AG04449 (cell line): ENCODE measurements around the gene PDE1C.

Experiments
- CTCF ChIA-PET: fragments of 350-600 bp; formaldehyde crosslinking; extraction: SDS; loops from one replicate; lab custom pipeline; 2021; ENCODE audit warnings: antibody characterized with exemption; lab: Yijun Ruan, JAX
- POLR2A ChIA-PET: fragments of 400-600, 350-600 bp; formaldehyde crosslinking; extraction: SDS; loops from one replicate; lab custom pipeline; 2020; ENCODE audit warnings: antibody characterized with exemption, inconsistent platforms; lab: Yijun Ruan, JAX
- DNase-seq: peaks from one replicate; pipeline ENCODE4 v3.0.0-alpha.2; 2010; ENCODE audit warnings: low read depth, low spot score
- H3K4me3 ChIP-seq: 2 replicates; pipeline ENCODE4 v1.5.1; 2011; ENCODE audit warnings: low read depth, mild to moderate bottlenecking, control low read depth, low read length
- TF ChIP-seq, protein P1 (sequence below): IDR thresholded peaks from one replicate; pipeline ENCODE4 v1.5.1; 2011; ENCODE audit warnings: mild to moderate bottlenecking, moderate library complexity, low read length, control low read depth, inconsistent platforms; ENCODE audit not compliant: insufficient read depth; ENCODE audit errors: missing control alignments

The PDE1C gene

DNA sequence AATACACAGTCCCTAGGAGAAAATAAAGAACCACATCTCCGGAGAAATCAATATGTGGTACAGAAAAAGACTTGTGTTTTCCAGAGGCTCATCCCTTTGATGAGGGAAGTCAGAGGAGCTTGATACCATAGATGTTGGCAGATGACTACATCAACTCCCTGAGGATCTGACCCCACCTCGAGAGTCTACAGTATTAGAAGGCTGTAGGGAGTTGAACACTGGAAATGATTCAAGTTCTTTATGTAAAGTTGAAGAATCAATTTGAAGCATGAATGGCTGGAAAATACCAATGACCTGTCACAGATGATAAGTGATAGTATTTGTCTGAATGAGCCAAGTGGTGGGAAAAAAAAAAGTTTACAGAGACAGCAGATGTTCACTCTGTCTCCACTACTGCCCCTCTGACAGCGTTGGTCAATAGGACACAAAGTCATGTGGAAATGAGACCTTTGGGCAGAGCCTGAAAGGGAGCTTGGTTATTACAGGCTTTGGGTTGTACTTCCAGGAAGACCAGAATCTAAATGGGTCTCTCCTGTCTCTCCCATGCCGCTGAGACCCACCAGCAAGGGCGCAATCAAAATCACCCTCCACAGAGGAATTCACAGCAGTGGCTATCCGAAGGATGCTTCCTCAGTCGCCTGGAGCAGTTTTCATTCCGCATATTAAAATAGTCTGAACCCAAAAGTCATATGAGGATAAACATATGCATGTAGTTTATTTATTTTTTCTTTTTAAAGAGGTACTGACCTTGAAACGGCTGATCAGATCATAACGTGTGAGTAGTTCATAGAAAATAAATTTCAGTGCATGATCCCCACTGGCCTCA lies 197.4 kb downstream of the PDE1C start:
- CTCF ChIA-PET = no interaction called here
- no peak for DNase-seq
- POLR2A ChIA-PET = no interaction called here
- TF ChIP-seq, protein P1, sequence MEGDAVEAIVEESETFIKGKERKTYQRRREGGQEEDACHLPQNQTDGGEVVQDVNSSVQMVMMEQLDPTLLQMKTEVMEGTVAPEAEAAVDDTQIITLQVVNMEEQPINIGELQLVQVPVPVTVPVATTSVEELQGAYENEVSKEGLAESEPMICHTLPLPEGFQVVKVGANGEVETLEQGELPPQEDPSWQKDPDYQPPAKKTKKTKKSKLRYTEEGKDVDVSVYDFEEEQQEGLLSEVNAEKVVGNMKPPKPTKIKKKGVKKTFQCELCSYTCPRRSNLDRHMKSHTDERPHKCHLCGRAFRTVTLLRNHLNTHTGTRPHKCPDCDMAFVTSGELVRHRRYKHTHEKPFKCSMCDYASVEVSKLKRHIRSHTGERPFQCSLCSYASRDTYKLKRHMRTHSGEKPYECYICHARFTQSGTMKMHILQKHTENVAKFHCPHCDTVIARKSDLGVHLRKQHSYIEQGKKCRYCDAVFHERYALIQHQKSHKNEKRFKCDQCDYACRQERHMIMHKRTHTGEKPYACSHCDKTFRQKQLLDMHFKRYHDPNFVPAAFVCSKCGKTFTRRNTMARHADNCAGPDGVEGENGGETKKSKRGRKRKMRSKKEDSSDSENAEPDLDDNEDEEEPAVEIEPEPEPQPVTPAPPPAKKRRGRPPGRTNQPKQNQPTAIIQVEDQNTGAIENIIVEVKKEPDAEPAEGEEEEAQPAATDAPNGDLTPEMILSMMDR = no peak
- H3K4me3 ChIP-seq = no peak overlapping the region

DNA sequence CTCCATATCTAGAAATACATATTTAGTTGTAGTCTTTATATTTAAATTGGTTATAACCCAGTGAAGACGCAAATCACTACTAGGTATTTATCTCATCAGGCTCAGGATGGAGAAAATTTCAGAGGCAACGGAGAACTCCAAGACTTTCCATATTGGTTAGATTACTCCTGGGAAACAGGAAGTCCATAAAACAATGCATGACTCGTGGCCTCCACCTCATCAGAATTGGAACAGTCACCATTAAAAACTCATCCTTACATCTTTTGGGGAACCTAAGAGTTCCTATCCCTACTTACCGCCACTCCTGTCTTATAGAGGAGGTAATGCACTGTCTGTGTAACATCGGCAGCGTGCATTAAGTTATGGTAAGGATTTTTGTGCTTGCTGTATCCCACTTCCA lies 205.6 kb downstream of the PDE1C start:
- no peak for DNase-seq
- TF ChIP-seq, protein P1 = no peak
- POLR2A ChIA-PET = no interaction called here
- CTCF ChIA-PET = no interaction called here
- no peak overlapping the region for H3K4me3 ChIP-seq

DNA sequence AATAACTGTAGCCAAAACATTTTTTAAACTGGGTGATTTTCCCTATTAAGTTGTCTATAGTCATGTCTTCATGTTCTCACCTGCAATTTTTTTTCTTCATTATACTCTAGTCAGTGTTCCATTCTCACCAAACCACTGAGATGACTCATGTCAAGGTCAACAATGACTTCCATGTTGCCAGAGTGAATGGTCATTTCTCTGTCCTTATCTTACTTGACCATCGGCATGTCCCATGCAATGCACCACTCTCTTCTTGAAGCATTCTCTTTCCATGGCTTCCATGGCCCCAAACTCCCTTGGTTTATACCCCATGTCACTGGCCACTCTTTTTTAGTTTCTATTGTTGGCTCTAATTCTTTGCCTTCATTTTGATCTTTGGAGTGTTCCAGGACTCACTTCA lies 209.3 kb downstream of the PDE1C start:
- CTCF ChIA-PET = no interaction called here
- H3K4me3 ChIP-seq = no peak overlapping the region
- TF ChIP-seq, protein P1 = no peak
- POLR2A ChIA-PET = no interaction called here
- DNase-seq = no peak

DNA sequence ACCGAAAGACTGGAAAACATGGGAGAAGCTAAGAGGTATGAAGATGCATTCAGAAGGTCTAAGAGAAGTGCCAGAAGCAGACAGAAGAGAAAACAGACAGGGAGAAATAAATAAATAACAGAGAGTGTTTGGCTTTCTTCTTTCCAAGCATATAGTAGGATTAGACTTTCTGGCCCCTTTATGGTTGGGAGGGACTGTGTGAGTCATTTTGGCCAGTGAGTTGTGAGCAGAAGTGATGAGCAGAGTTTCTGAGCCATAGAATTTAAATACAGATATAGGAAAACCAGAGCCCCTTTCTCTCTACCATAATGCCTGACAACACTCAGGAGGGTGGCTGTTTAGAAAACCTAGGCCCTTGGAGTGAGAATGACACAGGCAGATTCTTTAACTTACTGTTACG lies 212.2 kb downstream of the PDE1C start:
- ChIA-PET CTCF (interaction anchor here (0.6 kb wide), 1 partner anchor 35 kb away, joined by 3 read pairs; no protein-coding TSS in a partner anchor), POLR2A (no interaction called here)
- no peak overlapping the region for H3K4me3 ChIP-seq
- no peak for DNase-seq
- TF ChIP-seq, protein P1 = no peak

DNA sequence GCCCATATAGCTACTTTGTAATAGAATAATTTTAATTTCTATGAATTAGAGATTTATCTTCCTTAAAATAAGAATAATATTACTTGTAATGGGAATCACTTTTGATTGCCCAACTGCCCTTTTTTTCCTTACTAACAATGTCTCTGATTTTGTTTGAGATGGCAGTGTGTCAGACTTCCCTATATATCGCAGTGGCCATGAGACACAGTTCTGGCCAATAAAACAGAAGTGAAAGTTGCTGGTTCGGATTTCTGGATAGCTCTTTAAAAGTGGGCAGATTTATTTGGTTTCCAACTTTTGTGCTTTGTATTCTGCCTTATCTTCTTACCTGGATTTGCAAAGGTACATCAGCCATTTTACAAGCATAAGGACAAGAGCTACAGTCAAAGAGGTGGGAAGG lies 213.0 kb downstream of the PDE1C start:
- DNase-seq = no peak
- no peak overlapping the region for H3K4me3 ChIP-seq
- TF ChIP-seq, protein P1 = no peak
- ChIA-PET CTCF (interaction anchor here (1.1 to 1.4 kb wide), 2 partner anchors 10 to 216 kb away, joined by 3 read pairs; no protein-coding TSS in a partner anchor), POLR2A (no interaction called here)

DNA sequence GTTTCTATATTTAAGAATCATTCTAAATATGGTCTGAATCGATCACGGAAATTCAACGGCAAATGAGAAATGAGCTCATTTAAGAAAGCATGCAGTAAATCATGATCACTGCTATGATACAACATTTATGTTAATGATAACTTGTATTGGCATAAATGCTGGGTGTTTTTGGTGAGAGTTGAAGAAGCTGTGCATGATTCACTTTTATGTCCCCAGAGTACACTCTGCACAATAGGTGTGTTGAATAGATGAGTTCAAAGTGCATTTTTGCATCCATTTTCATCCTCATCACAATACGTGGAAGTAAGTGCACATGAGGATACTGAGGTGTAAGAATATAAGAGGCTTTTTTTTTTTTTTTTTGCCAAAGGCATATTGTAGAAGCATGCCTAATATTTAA lies 213.9 kb downstream of the PDE1C start:
- ChIA-PET POLR2A (no interaction called here), CTCF (interaction anchor here (1.0 to 1.4 kb wide), 3 partner anchors 10 to 216 kb away, joined by 3 to 4 read pairs (median 3); no protein-coding TSS in a partner anchor)
- no peak for DNase-seq
- TF ChIP-seq, protein P1 = no peak
- no peak overlapping the region for H3K4me3 ChIP-seq
